Heart right ventricle (tissue), 16 donors: ENCODE data around the gene MAD1L1. TPM values are rescaled to one million over a fixed set of nuclear protein-coding genes. Genes with fewer than 3 reads are reported as not detected.

ENCODE experiments used
- ATAC-seq, 8 donors: fragments of 200-7000 bp; cut with Tn5 transposase; one replicate each; pipeline ENCODE4 v1.9.1; 2020; ENCODE audit warnings: mild to moderate bottlenecking in 8 of 8, moderate library complexity in 8 of 8, moderate number of reproducible peaks in 1 of 8
- DNase-seq, 2 donors: peaks; one replicate each; pipeline ENCODE4 v3.0.0-alpha.2; 2020
- H3K27ac ChIP-seq, 10 donors: fragments of 200-600 bp; sonication (generic) in 2 of 10; one replicate each; pipeline versions ENCODE4 v1.5.0 to v1.8.0; 2020 to 2022; ENCODE audit warnings: mild to moderate bottlenecking in 3 of 10
- H3K27me3 ChIP-seq, 7 donors: fragments of 200-600 bp; one replicate each; pipeline ENCODE4 v1.8.0; 2021 to 2022; ENCODE audit warnings: mild to moderate bottlenecking in 2 of 7
- H3K36me3 ChIP-seq, 9 donors: fragments of 200-600 bp; sonication (generic) in 1 of 9; one replicate each; pipeline versions ENCODE4 v1.5.0 to v1.8.0; 2020 to 2022; ENCODE audit warnings: mild to moderate bottlenecking in 2 of 9
- H3K4me1 ChIP-seq, 9 donors: fragments of 200-600 bp; sonication (generic) in 1 of 9; one replicate each; pipeline versions ENCODE4 v1.5.0 to v1.8.0; 2020 to 2022; ENCODE audit warnings: mild to moderate bottlenecking in 4 of 9
- H3K4me3 ChIP-seq, 10 donors: fragments of 200-600 bp; sonication (generic) in 2 of 10; one replicate each; pipeline versions ENCODE4 v1.5.0 to v1.8.0; 2020 to 2022; ENCODE audit warnings: mild to moderate bottlenecking in 7 of 10, moderate library complexity in 2 of 10
- H3K9me3 ChIP-seq, 11 donors: fragments of 200-600 bp in 10 of 11; sonication (generic) in 2 of 11; one replicate each; pipeline versions ENCODE4 v1.5.0 to v1.8.0; 2013 to 2022; ENCODE audit warnings: mild to moderate bottlenecking in 2 of 11, control low read depth in 1 of 11, moderate library complexity in 1 of 11
- CTCF ChIP-seq, 9 donors: fragments of 200-600 bp; sonication (generic) in 2 of 9; IDR thresholded peaks; one replicate each; pipeline versions ENCODE4 v1.5.0 to v1.8.0; 2021 to 2022; ENCODE audit warnings: antibody characterized with exemption in 9 of 9, mild to moderate bottlenecking in 5 of 9, moderate library complexity in 1 of 9
- WGBS, 2 donors: extraction: QIAGEN DNeasy Blood & Tissue Kit; methylation state at CpG; one replicate each; pipeline ENCODE4 v1.1.7; 2013; ENCODE audit warnings: inconsistent platforms in 1 of 2; 5-methylcytosine and 5-hydroxymethylcytosine counted together
- intact Hi-C, 10 donors: fragments of 100-400 bp; cut with DNase I; formaldehyde crosslinking; loops; one replicate each; pipeline versions ENCODE4 v1.11.1 to v1.14.2; 2022
- polyA plus RNA-seq, 2 donors: library from polyadenylated mRNA; stranded (reverse); fragments of 200-250 nt; gene quantifications; one replicate each; pipeline ENCODE4 v1.2.3, GENCODE V29; 2013
- total RNA-seq, 10 donors: library from RNA; stranded (reverse); fragmentation: NEBNext Ultra II Directional in 3 of 10; extraction: Animal tissue kit (Norgen Biotek cat#: 25700) in 3 of 10; gene quantifications; one replicate each; pipeline versions ENCODE4 v1.2.1 to v1.2.4, GENCODE V29; 2021 to 2023
- donor health status: Arrhythmogenic right ventricular cardiomyopathy.
- donor health status: ischemic (EF 13 %, LVEDD 7.1; RV severe dilation, severe dysfunction).
- donor health status: healthy with polysubstance abuse.
- donor health status: DM: no; HTN: yes; CAD: no.
- donor health status: DM: no; HTN: no; CAD: no.
- donor health status: ischemic (EF 25% LVEDD 6.9; RV normal size, moderate dysfunction).
- donor health status: ischemic (EF 25% LVEDD 5.7; RV mildly dilated, moderate dysfunction).
- donor health status: healthy.
- donor health status: DM: yes; HTN: yes; CAD: no.
- donor health status: Ischemic cardiomyopathy.
- donor health status: ischemic (EF 35%, LVEDD 5.7; RV mildly dilated, moderate dysfunction).
- donor health status: nonischemic (EF 11% LVEDD 7.7; RV severe dilation, severe dysfunction).
- donor health status: DM: yes; HTN: yes; CAD: no.
- donor health status: PGD.
- donor health status: ischemic (EF 29% LVEDD 5.4; RV normal size, mild dysfunction).
- donor health status: nonischemic (EF 23%, LVEDD 6.1; RV moderate dilation, normal function).

The MAD1L1 gene
- total and polyA plus RNA-seq, 12 donors = 13.8 to 46.8 (median 20.2) TPM

GRCh38 chr7:2014391-2015241 is 218.1 kb downstream of the MAD1L1 start:
- ATAC-seq (no peak), DNase-seq (peak in 1 of 2 donors; percentile 15)
- intact Hi-C loops = loop anchor here in 1 of 10 donors (10.0 kb wide), 1 partner anchor 200 kb away; no protein-coding TSS in a partner anchor
- TF ChIP-seq CTCF (IDR thresholded peaks at IDR 0.05) = no peak
- no peaks in the 10 kb centered on the region for H3K27me3 ChIP-seq
- 95 to 96% methylated on average over 47 of the region's 47 CpGs for WGBS, 2 donors
- H3K4me1 ChIP-seq = peaks cover 0 to 30% (median 16%) of the 10 kb centered on the region in 9 donors
- no peaks in the 10 kb centered on the region for H3K9me3 ChIP-seq
- H3K27ac ChIP-seq = no peak overlapping the region
- H3K4me3 ChIP-seq = no peak overlapping the region
- H3K36me3 ChIP-seq = peaks cover 0 to 11% (median 0%) of the 10 kb centered on the region in 9 donors

- H3K36me3 ChIP-seq = peaks cover 0 to 11% (median 0%) of the 10 kb centered on the region in 9 donors
- 93 to 94% methylated on average over 34 of the region's 34 CpGs for WGBS, 2 donors
- ATAC-seq (no peak), DNase-seq (peak in 1 of 2 donors; percentile 12)
- no peak for TF ChIP-seq CTCF (IDR thresholded peaks at IDR 0.05)
- H3K4me3 ChIP-seq = no peak overlapping the region
- no peaks in the 10 kb centered on the region for H3K9me3 ChIP-seq
- peaks cover 5 to 30% (median 18%) of the 10 kb centered on the region in 9 donors for H3K4me1 ChIP-seq
- H3K27ac ChIP-seq = no peak overlapping the region
- H3K27me3 ChIP-seq = no peaks in the 10 kb centered on the region
- intact Hi-C loops = loop anchor here in 1 of 10 donors (10.0 kb wide), 1 partner anchor 199 kb away; no protein-coding TSS in a partner anchor
These were observed 219.1 kb downstream of the MAD1L1 start for GRCh38 chr7:2013381-2014311.

DNA sequence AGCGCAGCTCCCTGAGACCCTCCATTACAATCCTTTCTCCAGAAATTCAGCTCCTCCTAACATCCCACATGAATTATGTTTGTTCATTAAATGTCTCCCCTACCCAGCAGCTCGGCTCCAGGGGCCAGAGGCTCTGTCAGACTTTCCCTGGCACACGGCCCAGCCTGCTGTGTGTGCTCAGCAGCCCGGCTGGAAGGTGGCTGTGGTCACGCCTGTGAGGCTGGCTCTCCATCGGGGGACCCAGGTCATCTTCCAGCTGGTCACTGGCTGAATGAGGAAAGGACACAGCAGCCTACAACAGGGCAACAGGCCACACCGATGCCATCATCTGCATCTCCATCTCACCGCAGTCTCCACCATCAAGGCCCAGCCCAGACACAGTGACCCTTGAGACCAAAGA is 219.8 kb downstream of the MAD1L1 start:
- 50 to 56% methylated on average over 8 of the region's 8 CpGs for WGBS, 2 donors

More for the DNA sequence above, 219.8 kb downstream of the MAD1L1 start:
- intact Hi-C loops = loop anchor here in 1 of 10 donors (10.0 kb wide), 1 partner anchor 198 kb away; no protein-coding TSS in a partner anchor
- Histone ChIP-seq H3K27me3 (no peaks in the 10 kb centered on the region), H3K4me3 (no peak overlapping the region), H3K4me1 (peaks cover 0 to 32% (median 18%) of the 10 kb centered on the region in 9 donors), H3K27ac (no peak overlapping the region), H3K36me3 (peaks cover 0 to 11% (median 0%) of the 10 kb centered on the region in 9 donors), H3K9me3 (no peaks in the 10 kb centered on the region)
- peak in 1 of 2 donors; percentile 65 for DNase-seq
- peak in 1 of 8 donors; percentile 34 for ATAC-seq
- TF ChIP-seq CTCF (IDR thresholded peaks at IDR 0.05) = no peak
